ENCODE measurements around the gene SPTBN1. TPM values are rescaled to one million over a fixed set of nuclear protein-coding genes. Genes with fewer than 3 reads are reported as not detected.
A peak's percentile ranks its signal among the peaks of the same experiment; 100 is the strongest.

The SPTBN1 gene
- total and polyA plus RNA-seq, 2 of the 13 experiments (the other 11 are each of a cell fraction or from before 2014, with no cell fraction given) = 123 to 299 TPM

- TF ChIP-seq ZNF629 (CRISPR knock-in tag; conservative IDR thresholded peaks at IDR 0.05) (no peak), ZNF234 (CRISPR knock-in tag; conservative IDR thresholded peaks at IDR 0.05) (no peak), ZBTB8A (CRISPR knock-in tag; IDR thresholded peaks at IDR 0.05; ENCODE audit: borderline replicate concordance, low read depth) (no peak), ZNF280D (CRISPR knock-in tag; IDR thresholded peaks at IDR 0.05) (no peak), TBX3 (IDR thresholded peaks at IDR 0.05; ENCODE audit: borderline replicate concordance) (no peak), ZFP90 (CRISPR knock-in tag; IDR thresholded peaks at IDR 0.05; ENCODE audit: borderline replicate concordance) (no peak), ZFY (CRISPR knock-in tag; IDR thresholded peaks at IDR 0.05) (no peak), ZNF546 (CRISPR knock-in tag; conservative IDR thresholded peaks at IDR 0.05) (no peak), SIX4 (CRISPR knock-in tag; IDR thresholded peaks at IDR 0.05) (0 out of 2 replicates have a peak, but pooled peaks have one; percentile 17), ZNF607 (CRISPR knock-in tag; IDR thresholded peaks at IDR 0.05; ENCODE audit: borderline replicate concordance) (no peak), HNF4G (IDR thresholded peaks at IDR 0.05; ENCODE audit: borderline replicate concordance, low read depth, low read length) (no peak), HNF4G (CRISPR knock-in tag; IDR thresholded peaks at IDR 0.05; ENCODE audit: borderline replicate concordance, low read depth) (no peak), ZNF800 (CRISPR knock-in tag; IDR thresholded peaks at IDR 0.05) (no peak), TSC22D2 (CRISPR knock-in tag; IDR thresholded peaks at IDR 0.05; ENCODE audit: borderline replicate concordance) (peak; percentile 58; the same call in 1 of the 2 replicates), THAP11 (CRISPR knock-in tag; IDR thresholded peaks at IDR 0.05) (0 out of 2 replicates have a peak, but pooled peaks have one; percentile 20), ARID2 (CRISPR knock-in tag; IDR thresholded peaks at IDR 0.05; ENCODE audit: borderline replicate concordance) (no peak), POLR2AphosphoS2 (IDR thresholded peaks at IDR 0.05; ENCODE audit: low read depth, low read length) (peak; percentile 84; the same call in 1 of the 2 replicates), ATF7 (IDR thresholded peaks at IDR 0.05) (no peak), ATF7 (CRISPR knock-in tag; IDR thresholded peaks at IDR 0.05) (no peak), SYNCRIP (IDR thresholded peaks at IDR 0.05; ENCODE audit: insufficient read depth, low read depth, low read length) (no peak), RFXANK (CRISPR knock-in tag; IDR thresholded peaks at IDR 0.05) (no peak), ZNF160 (CRISPR knock-in tag; IDR thresholded peaks at IDR 0.05) (no peak), NFIB (CRISPR knock-in tag; IDR thresholded peaks at IDR 0.05; ENCODE audit: borderline replicate concordance) (no peak), ZNF678 (CRISPR knock-in tag; IDR thresholded peaks at IDR 0.05) (no peak), CSRNP1 (CRISPR knock-in tag; IDR thresholded peaks at IDR 0.05) (no peak), ZKSCAN1 (IDR thresholded peaks at IDR 0.05; ENCODE audit: low read length) (no peak), MZF1 (CRISPR knock-in tag; IDR thresholded peaks at IDR 0.05; ENCODE audit: borderline replicate concordance) (no peak)
Measured at GRCh38 chr2:54577035-54577434, 120.9 kb downstream of the SPTBN1 start (continued).
